Neutrophil (primary cell): ENCODE measurements around the gene ADCY9.

Experiments used
- H3K27ac ChIP-seq: fragments of 200-600 bp; sonication (generic); 2 replicates; pipeline ENCODE4 v1.5.1; 2016; ENCODE audit warnings: mild to moderate bottlenecking, moderate library complexity
- H3K27me3 ChIP-seq: fragments of 200-600 bp; sonication (generic); 2 replicates; pipeline ENCODE4 v1.6.0; 2016; ENCODE audit warnings: mild to moderate bottlenecking
- H3K36me3 ChIP-seq: fragments of 200-600 bp; sonication (generic); 2 replicates; pipeline ENCODE4 v1.5.1; 2017
- H3K4me1 ChIP-seq, 2 experiments: fragments of 200-600 bp in 1 of 2; sonication (generic) in 1 of 2; 1 replicate in 1 of 2; 2 replicates in 1 of 2; pipeline versions ENCODE4 v1.5.1 to v1.6.1; 2013 to 2016; ENCODE audit warnings: low read depth in 1 of 2, low read length in 1 of 2, mild to moderate bottlenecking in 1 of 2, moderate library complexity in 1 of 2; ENCODE audit not compliant: control insufficient read depth in 1 of 2, insufficient read depth in 1 of 2
- H3K4me3 ChIP-seq, 2 experiments: fragments of 200-600 bp in 1 of 2; sonication (generic) in 1 of 2; 1 replicate in 1 of 2; 2 replicates in 1 of 2; pipeline ENCODE4 v1.5.1; 2013 to 2016; ENCODE audit warnings: low read depth in 1 of 2, low read length in 1 of 2, mild to moderate bottlenecking in 1 of 2, moderate library complexity in 1 of 2
- H3K9me3 ChIP-seq: fragments of 200-600 bp; sonication (generic); 2 replicates; pipeline ENCODE4 v1.5.1; 2016
- CTCF ChIP-seq: fragments of 200-600 bp; sonication (generic); IDR thresholded peaks from 2 replicates; pipeline ENCODE4 v1.5.1; 2016; ENCODE audit warnings: antibody characterized with exemption

The ADCY9 gene

GRCh38 chr16:4028144-4028543 lies 88.1 kb downstream of the ADCY9 start:
- Histone ChIP-seq H3K4me3 (no peak overlapping the region), H3K9me3 (no peaks in the 10 kb centered on the region), H3K27me3 (peaks cover 6% of the 10 kb centered on the region), H3K36me3 (no peaks in the 10 kb centered on the region), H3K4me1 (peaks cover 0 to 5% of the 10 kb centered on the region in 2 experiments), H3K27ac (no peak overlapping the region)
- no peak for TF ChIP-seq CTCF

- TF ChIP-seq CTCF, result no peak
- Histone ChIP-seq H3K4me3 (no peak overlapping the region), H3K4me1 (no peaks in the 10 kb centered on the region), H3K9me3 (no peaks in the 10 kb centered on the region), H3K27me3 (no peaks in the 10 kb centered on the region), H3K36me3 (no peaks in the 10 kb centered on the region), H3K27ac (no peak overlapping the region)
These were observed 89.4 kb downstream of the ADCY9 start for GRCh38 chr16:4026854-4027253.

GRCh38 chr16:4025428-4025827 lies 90.8 kb downstream of the ADCY9 start:
- Histone ChIP-seq H3K27me3 (no peaks in the 10 kb centered on the region), H3K4me3 (no peak overlapping the region), H3K27ac (no peak overlapping the region), H3K9me3 (no peaks in the 10 kb centered on the region), H3K36me3 (no peaks in the 10 kb centered on the region), H3K4me1 (no peaks in the 10 kb centered on the region)
- no peak for TF ChIP-seq CTCF

- Histone ChIP-seq H3K4me1 (peaks cover under 1 to 1% of the 10 kb centered on the region in 2 experiments), H3K27me3 (no peaks in the 10 kb centered on the region), H3K27ac (no peak overlapping the region), H3K9me3 (no peaks in the 10 kb centered on the region), H3K4me3 (no peak overlapping the region), H3K36me3 (no peaks in the 10 kb centered on the region)
- TF ChIP-seq CTCF, result no peak
These were observed 94.3 kb downstream of the ADCY9 start for GRCh38 chr16:4021916-4022315.

GRCh38 chr16:4021070-4021779 lies 95.0 kb downstream of the ADCY9 start:
- no peak overlapping the region for H3K4me3 ChIP-seq
- no peak overlapping the region for H3K27ac ChIP-seq
- H3K4me1 ChIP-seq, result peaks cover 7% of the 10 kb centered on the region in 2 experiments
- no peaks in the 10 kb centered on the region for H3K27me3 ChIP-seq
- no peak for TF ChIP-seq CTCF
- no peaks in the 10 kb centered on the region for H3K36me3 ChIP-seq
- no peaks in the 10 kb centered on the region for H3K9me3 ChIP-seq
